Glomerular endothelial cell (primary cell): ENCODE data around the gene PPP2R3C. TPM values are rescaled to one million over a fixed set of nuclear protein-coding genes. Genes with fewer than 3 reads are reported as not detected.
"Not testable (repeated sequence)": the region's sequence is repeated elsewhere in the genome, so short reads cannot be mapped to it uniquely, and the experiment has no call there.

ENCODE experiments used
- DNase-seq: peaks from one replicate; pipeline ENCODE4 v3.0.0-alpha.2; 2011; ENCODE audit warnings: low read depth, low spot score; ENCODE audit errors: extremely low read depth
- total RNA-seq: library from RNA; depleted of rRNA; stranded (reverse); fragments of >200 nt; gene quantifications from 2 replicates; pipeline ENCODE4 v1.2.3, GENCODE V29; 2015

PPP2R3C gene
- 30.9 and 31.2 TPM in 2 replicates for total RNA-seq

- DNase-seq = peak; percentile 84
These were observed at the start of gene PPP2R3C, which contains the start of gene PRORP for GRCh38 chr14:35121887-35122695. PPP2R3C (minus strand) TSS chr14:35121990; CDS start chr14:35121959, 31 bp downstream. PRORP (plus strand) TSS chr14:35122552; CDS start chr14:35123246, 694 bp downstream.

- DNase-seq = no peak
These were observed 45.7 kb upstream of the PPP2R3C start for GRCh38 chr14:35167496-35167895.

- no peak for DNase-seq
These were observed 43.1 kb upstream of the PPP2R3C start for GRCh38 chr14:35164849-35165248.

- DNase-seq = no peak
These were observed 41.6 kb upstream of the PPP2R3C start for GRCh38 chr14:35163384-35163783.

GRCh38 chr14:35161231-35161630, 39.4 kb upstream of the PPP2R3C start:
- no peak for DNase-seq

GRCh38 chr14:35159742-35160409, 38.1 kb upstream of the PPP2R3C start:
- DNase-seq = peak; percentile 80

GRCh38 chr14:35158951-35159653, 37.3 kb upstream of the PPP2R3C start:
- DNase-seq = no peak

- DNase-seq = no peak
These were observed 36.7 kb upstream of the PPP2R3C start for GRCh38 chr14:35158491-35158890.

- DNase-seq = no peak
These were observed 34.2 kb upstream of the PPP2R3C start for GRCh38 chr14:35155962-35156361.

- DNase-seq = no peak
These were observed 32.2 kb upstream of the PPP2R3C start for GRCh38 chr14:35154016-35154415.

GRCh38 chr14:35152531-35152930, 30.7 kb upstream of the PPP2R3C start:
- DNase-seq = not testable (repeated sequence)

GRCh38 chr14:35149239-35149638, 27.4 kb upstream of the PPP2R3C start:
- no peak for DNase-seq

- DNase-seq = no peak
These were observed 25.9 kb upstream of the PPP2R3C start for GRCh38 chr14:35147711-35148110.

GRCh38 chr14:35147186-35147585, 25.4 kb upstream of the PPP2R3C start:
- DNase-seq = no peak

- no peak for DNase-seq
These were observed 24.9 kb upstream of the PPP2R3C start for GRCh38 chr14:35146711-35147149.

- DNase-seq = no peak
These were observed 22.2 kb upstream of the PPP2R3C start for GRCh38 chr14:35144029-35144428.

GRCh38 chr14:35140718-35141581, 19.2 kb upstream of the PPP2R3C start:
- DNase-seq = no peak

GRCh38 chr14:35138585-35138984, 16.8 kb upstream of the PPP2R3C start:
- DNase-seq = no peak

GRCh38 chr14:35134329-35135123, 12.7 kb upstream of the PPP2R3C start:
- no peak for DNase-seq
